NCI-H2029 treated with DMSO at 0.1 percent for 48 hours (cell line): ENCODE data around the gene C11orf21.

Experiments used
- DNase-seq: peaks from one replicate; lab custom pipeline; 2025; lab: John Stamatoyannopoulos, UW

Gene C11orf21

GRCh38 chr11:2271077-2271326 lies 30.7 kb downstream of the C11orf21 start:
- no peak for DNase-seq

GRCh38 chr11:2270322-2271076 lies 31.2 kb downstream of the C11orf21 start, which contains the start of gene ASCL2:
ASCL2 (minus strand) TSS chr11:2270588; CDS start chr11:2270332, 256 bp downstream.
- DNase-seq = no peak

GRCh38 chr11:2269601-2270321 lies 32.0 kb downstream of the C11orf21 start:
- no peak for DNase-seq

GRCh38 chr11:2268729-2269600 lies 32.8 kb downstream of the C11orf21 start:
- no peak for DNase-seq

- no peak for DNase-seq
Observed at GRCh38 chr11:2267851-2268728, 33.6 kb downstream of the C11orf21 start.

GRCh38 chr11:2267306-2267850 lies 34.3 kb downstream of the C11orf21 start:
- DNase-seq = no peak

- DNase-seq = no peak
Observed at GRCh38 chr11:2266586-2267305, 35.0 kb downstream of the C11orf21 start.

- no peak for DNase-seq
Observed at GRCh38 chr11:2265854-2266585, 35.7 kb downstream of the C11orf21 start.

- DNase-seq = no peak
Observed at GRCh38 chr11:2265396-2265795, 36.3 kb downstream of the C11orf21 start.

- no peak for DNase-seq
Observed at GRCh38 chr11:2264366-2265053, 37.2 kb downstream of the C11orf21 start.

- no peak for DNase-seq
Observed at GRCh38 chr11:2263724-2264360, 37.9 kb downstream of the C11orf21 start.

- no peak for DNase-seq
Observed at GRCh38 chr11:2263071-2263565, 38.6 kb downstream of the C11orf21 start.

GRCh38 chr11:2262301-2263070 lies 39.2 kb downstream of the C11orf21 start:
- DNase-seq = no peak

GRCh38 chr11:2261436-2262230 lies 40.1 kb downstream of the C11orf21 start:
- no peak for DNase-seq

GRCh38 chr11:2260491-2261364 lies 41.0 kb downstream of the C11orf21 start:
- DNase-seq = no peak

GRCh38 chr11:2259897-2260451 lies 41.7 kb downstream of the C11orf21 start:
- DNase-seq = no peak
